ENCODE results near the gene C1D. TPM values are rescaled to one million over a fixed set of nuclear protein-coding genes. Genes with fewer than 3 reads are reported as not detected.

Gene C1D
- total RNA-seq, 4 donors from 2014 or later, result 16.4 to 45.6 (median 38.4) TPM

GRCh38 chr2:67999332-67999731, 63.5 kb downstream of the C1D start:
- TF ChIP-seq CTCF (IDR thresholded peaks at IDR 0.05; ENCODE audit: low read depth), result no peak

DNA sequence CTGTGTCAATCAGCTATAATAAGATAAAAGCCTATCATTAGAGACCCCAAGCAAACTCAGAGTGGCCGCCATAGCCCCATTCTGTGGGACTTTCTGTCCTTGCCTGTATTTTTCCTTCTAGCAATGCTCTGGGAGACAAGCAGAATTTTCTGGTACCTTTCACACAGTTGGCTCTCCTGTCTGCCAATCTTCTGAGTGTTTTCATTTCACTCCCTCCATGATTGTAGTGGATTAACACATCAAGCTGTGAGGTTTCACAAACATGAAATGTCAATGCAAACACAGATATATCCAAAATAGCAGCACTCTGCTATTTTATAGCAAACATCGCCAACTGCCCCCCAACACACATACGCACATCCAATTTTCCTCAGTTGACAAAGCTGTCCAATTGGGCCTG, 64.9 kb downstream of the C1D start:
- no peak for TF ChIP-seq CTCF (IDR thresholded peaks at IDR 0.05; ENCODE audit: low read depth)

DNA sequence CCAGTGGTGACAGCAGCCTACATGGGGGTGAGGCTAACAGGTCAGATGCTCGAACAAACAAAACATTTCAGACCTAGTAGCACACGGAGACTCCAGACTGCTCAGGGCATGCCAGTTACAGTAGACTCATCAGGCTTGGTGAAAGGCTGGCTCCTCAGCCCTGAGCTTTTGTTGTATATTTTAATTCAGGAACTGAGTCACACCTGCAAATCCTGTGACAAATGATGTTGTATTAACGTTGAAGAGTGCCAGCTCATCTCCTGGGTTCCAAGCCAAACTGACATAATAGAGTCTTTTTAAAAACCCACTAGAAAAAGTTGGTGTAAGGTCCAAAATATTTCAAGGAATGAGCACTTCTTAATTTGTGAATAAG, 65.3 kb downstream of the C1D start:
- no peak for TF ChIP-seq CTCF (IDR thresholded peaks at IDR 0.05; ENCODE audit: low read depth)

GRCh38 chr2:67996772-67997527, 65.9 kb downstream of the C1D start:
- TF ChIP-seq CTCF (IDR thresholded peaks at IDR 0.05; ENCODE audit: low read depth), result no peak

DNA sequence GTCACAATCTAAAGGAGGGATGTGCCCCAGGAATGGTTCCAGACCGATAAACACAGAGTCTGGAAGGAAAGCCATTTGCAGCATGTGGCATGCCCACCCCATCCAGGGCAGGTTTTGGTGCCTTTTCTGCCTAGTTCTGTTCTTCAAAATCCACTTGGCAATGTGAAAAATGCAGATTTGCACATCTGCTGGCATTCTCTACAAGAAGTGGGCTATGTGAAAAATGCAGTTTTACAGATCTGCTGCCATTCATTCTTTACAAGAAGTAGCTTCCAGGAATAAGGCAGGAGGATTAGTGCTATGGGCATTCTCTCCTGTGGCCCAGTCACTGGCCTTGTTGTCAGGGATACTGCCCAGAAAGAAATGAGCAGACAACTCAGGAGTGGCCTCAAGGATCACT, 68.1 kb downstream of the C1D start:
- no peak for TF ChIP-seq CTCF (IDR thresholded peaks at IDR 0.05; ENCODE audit: low read depth)

DNA sequence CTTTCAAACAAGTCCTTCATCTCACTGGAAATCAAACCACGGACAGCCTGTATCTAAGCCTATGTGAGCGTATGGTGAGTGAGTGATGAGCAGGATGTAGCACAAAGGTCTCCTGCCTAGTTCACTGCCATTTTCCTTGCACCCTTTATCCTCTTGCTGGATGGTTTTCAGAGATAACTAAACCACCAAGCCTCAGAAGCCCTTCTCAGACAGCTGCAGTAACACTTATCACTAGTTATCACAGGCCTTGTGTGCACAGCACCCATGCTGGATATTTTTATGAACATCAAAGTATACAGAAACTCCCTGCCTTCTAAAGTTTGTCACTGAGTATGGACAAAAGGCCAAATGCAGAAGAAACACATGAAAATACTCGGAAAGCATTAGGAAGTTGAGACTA, 69.5 kb downstream of the C1D start:
- TF ChIP-seq CTCF (IDR thresholded peaks at IDR 0.05; ENCODE audit: low read depth), result no peak

DNA sequence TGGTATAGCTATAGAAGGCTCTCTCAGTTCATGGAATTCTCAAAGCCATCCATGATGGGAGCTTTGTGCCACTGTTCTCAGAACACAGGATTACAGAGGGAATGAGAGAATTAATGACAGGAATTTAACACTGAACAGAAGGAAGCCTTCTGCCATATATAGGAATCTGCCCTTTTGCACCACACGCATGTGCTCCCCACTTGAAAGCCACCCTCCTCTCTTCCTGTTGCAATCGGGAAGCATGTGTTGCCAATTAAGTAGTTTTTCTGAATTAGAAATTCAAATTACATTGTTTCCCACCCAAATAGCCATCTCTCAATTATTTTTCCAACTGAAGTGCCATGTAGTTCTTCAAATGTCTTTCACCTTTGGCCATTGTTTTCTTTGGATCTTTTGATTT, 71.3 kb downstream of the C1D start:
- TF ChIP-seq CTCF (IDR thresholded peaks at IDR 0.05; ENCODE audit: low read depth), result no peak

Other genes starting within 250 kb of the C1D start
- 10 to 100 TPM in 3 of 4 donors, 1 to 10 TPM in 1; 9.4 to 28.7 (median 13.6) TPM for gene PNO1, start 94.9 kb upstream of the C1D start, total RNA-seq
- gene PPP3R1, start 189.5 kb upstream of the C1D start, total RNA-seq, result 10 to 100 TPM; 68.6 to 86.3 (median 70.1) TPM

Measured in subcutaneous adipose tissue (tissue), 4 donors.